ENCODE measurements around the gene SPRN. TPM values are rescaled to one million over a fixed set of nuclear protein-coding genes. Genes with fewer than 3 reads are reported as not detected.
"Not testable (repeated sequence)": the region's sequence is repeated elsewhere in the genome, so short reads cannot be mapped to it uniquely, and the experiment has no call there.

SPRN gene
- polyA plus RNA-seq, 2 of the 4 experiments (the other 2 are of a cell fraction): 0.06 to 0.15 TPM

- ChIA-PET POLR2A (no interaction called here), CTCF (interaction anchor here (1.7 to 2.3 kb wide), 3 partner anchors 16 to 59 kb away, joined by 5 to 15 read pairs (median 6); no protein-coding TSS in a partner anchor)
- FAIRE-seq: no peak
- H3K4me2 ChIP-seq: peak overlapping the region; percentile 93; the same call in 2 of the 3 replicates
- H3K9me3 ChIP-seq: no peaks in the 10 kb centered on the region
- peak overlapping the region in 1 of 2 experiments; percentile 92; a peak in 2 of 6 replicates for H3K27ac ChIP-seq
- no peak for DNase-seq (ENCODE audit: low read depth in 1 of 2, low spot score in 1 of 2)
- WGBS (ENCODE audit: missing lambda C conversion rate): 91% methylated on average over 30 of the region's 30 CpGs
- no peak overlapping the region for H3K4me3 ChIP-seq
- H3K4me1 ChIP-seq: peaks cover 12% of the 10 kb centered on the region; the same call in 2 of the 3 replicates
- ATAC-seq: no peak
- TF ChIP-seq KDM5A (IDR thresholded peaks at IDR 0.05) (no peak), ZSCAN20 (CRISPR knock-in tag; IDR thresholded peaks at IDR 0.05) (no peak), NR3C1 (IDR thresholded peaks at IDR 0.05) (no peak), RCOR1 (IDR thresholded peaks at IDR 0.05; ENCODE audit: low read depth, low read length) (no peak)
These were observed 47.2 kb downstream of the SPRN start for GRCh38 chr10:133377025-133377817.

GRCh38 chr10:133376183-133376582 is 48.2 kb downstream of the SPRN start:
- WGBS (ENCODE audit: missing lambda C conversion rate): 79% methylated on average over 5 of the region's 5 CpGs
- H3K4me3 ChIP-seq; ATAC-seq; H3K27ac ChIP-seq; DNase-seq (ENCODE audit: low read depth in 1 of 2, low spot score in 1 of 2); H3K9me3 ChIP-seq; FAIRE-seq; H3K4me2 ChIP-seq; POLR2A ChIA-PET: not testable (repeated sequence)
- H3K4me1 ChIP-seq: peaks cover 17% of the 10 kb centered on the region; the same call in 2 of the 3 replicates
- CTCF ChIA-PET: interaction anchor here (1.7 to 1.8 kb wide), 2 partner anchors 17 to 58 kb away, joined by 5 to 6 read pairs; no protein-coding TSS in a partner anchor

GRCh38 chr10:133375357-133376115 is 48.9 kb downstream of the SPRN start:
- Histone ChIP-seq H3K4me2 (no peak overlapping the region), H3K9me3 (no peaks in the 10 kb centered on the region), H3K4me1 (peaks cover 17% of the 10 kb centered on the region; the same call in 2 of the 3 replicates), H3K27ac (no peak overlapping the region), H3K4me3 (no peak overlapping the region)
- CTCF ChIA-PET: interaction anchor here (0.9 to 1.8 kb wide), 3 partner anchors 17 to 57 kb away, joined by 3 to 6 read pairs (median 5); no protein-coding TSS in a partner anchor
- POLR2A ChIA-PET: no interaction called here
- ATAC-seq (no peak), DNase-seq (ENCODE audit: low read depth in 1 of 2, low spot score in 1 of 2) (no peak), FAIRE-seq (no peak)
- no peak for TF ChIP-seq SMC3 (IDR thresholded peaks at IDR 0.05)
- no peak for TF ChIP-seq HOXA7 (CRISPR knock-in tag; IDR thresholded peaks at IDR 0.05)
- TF ChIP-seq MAZ (IDR thresholded peaks at IDR 0.05; ENCODE audit: borderline replicate concordance, low read depth, low read length): no peak
- TF ChIP-seq KDM1A (IDR thresholded peaks at IDR 0.05; ENCODE audit: low read depth): no peak
- no peak for TF ChIP-seq MAFK (IDR thresholded peaks at IDR 0.05; ENCODE audit: partially characterized antibody)
- no peak for TF ChIP-seq MYC (IDR thresholded peaks at IDR 0.05; ENCODE audit: borderline replicate concordance, low read length)
- no peak for TF ChIP-seq FOSL2 (IDR thresholded peaks at IDR 0.05)
- TF ChIP-seq FOSL2 (CRISPR knock-in tag; IDR thresholded peaks at IDR 0.05): no peak
- no peak for TF ChIP-seq EHF (CRISPR knock-in tag; IDR thresholded peaks at IDR 0.05)
- TF ChIP-seq EP300 (IDR thresholded peaks at IDR 0.05): no peak
- no peak for TF ChIP-seq MAX (IDR thresholded peaks at IDR 0.05)
- no peak for TF ChIP-seq FOSB (CRISPR knock-in tag; IDR thresholded peaks at IDR 0.05)
- no peak for TF ChIP-seq JUNB (IDR thresholded peaks at IDR 0.05)
- 85% methylated on average over 12 of the region's 12 CpGs for WGBS (ENCODE audit: missing lambda C conversion rate)
